ENCODE data around the gene COL24A1. TPM values are rescaled to one million over a fixed set of nuclear protein-coding genes. Genes with fewer than 3 reads are reported as not detected.

COL24A1 gene
- total RNA-seq, 1 donor from 2014 or later, result not detected

DNA sequence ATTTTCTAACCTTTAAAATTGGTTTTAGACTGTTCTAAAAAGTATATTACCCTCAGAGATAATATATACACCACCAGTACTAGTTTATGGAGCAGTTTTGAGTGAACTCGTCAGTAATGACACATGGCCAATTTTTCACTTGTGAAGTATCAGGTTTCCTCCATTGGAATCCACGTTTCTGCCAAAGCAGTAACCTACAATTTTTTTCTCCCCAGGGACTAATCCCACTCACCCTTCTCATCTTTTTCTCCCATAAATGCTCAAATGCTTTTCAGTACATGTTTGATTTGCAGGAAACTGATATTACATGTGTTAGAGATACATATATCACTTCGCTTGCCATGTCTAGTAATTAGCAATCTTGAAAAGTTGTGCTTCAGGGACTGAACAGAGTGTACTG is 94.1 kb downstream of the COL24A1 start:
- Mint-ChIP-seq H3K4me1 (ENCODE audit: low read depth) (no peaks in the 10 kb centered on the region), H3K4me3 (ENCODE audit: low read depth) (no peak overlapping the region), H3K9me3 (no peaks in the 10 kb centered on the region), H3K27ac (no peak overlapping the region), H3K36me3 (ENCODE audit: low read depth) (no peaks in the 10 kb centered on the region), H3K27me3 (ENCODE audit: low read depth) (no peaks in the 10 kb centered on the region)
- intact Hi-C loops (cut with micrococcal nuclease), result no loop called here
- no peak for DNase-seq (ENCODE audit: low spot score)

DNA sequence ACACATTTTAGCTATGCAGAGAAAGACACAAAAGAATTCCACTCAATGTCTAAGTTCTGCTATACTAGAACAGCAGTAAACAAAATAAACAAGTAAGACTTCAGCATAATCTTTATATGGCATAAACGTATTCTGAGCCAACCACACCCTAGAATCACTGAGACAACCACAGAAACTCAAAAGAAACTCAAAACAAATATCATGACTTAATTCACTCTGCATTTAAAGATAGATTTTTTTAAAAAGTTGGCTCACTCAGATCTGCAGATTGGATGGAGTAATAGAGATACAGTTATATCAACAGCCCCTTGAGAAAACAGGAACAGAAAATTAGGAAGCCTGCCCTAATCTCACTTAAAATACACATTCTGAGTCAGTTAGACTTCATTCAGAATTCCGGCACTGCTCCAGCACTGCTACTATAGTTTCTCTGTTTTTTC is 95.0 kb downstream of the COL24A1 start:
- no peak overlapping the region for H3K27ac Mint-ChIP-seq
- no peak for DNase-seq (ENCODE audit: low spot score)
- H3K9me3 Mint-ChIP-seq, result no peaks in the 10 kb centered on the region
- H3K4me3 Mint-ChIP-seq (ENCODE audit: low read depth), result no peak overlapping the region
- H3K36me3 Mint-ChIP-seq (ENCODE audit: low read depth), result no peaks in the 10 kb centered on the region
- H3K27me3 Mint-ChIP-seq (ENCODE audit: low read depth), result no peaks in the 10 kb centered on the region
- intact Hi-C loops (cut with micrococcal nuclease), result no loop called here
- H3K4me1 Mint-ChIP-seq (ENCODE audit: low read depth), result no peaks in the 10 kb centered on the region

DNA sequence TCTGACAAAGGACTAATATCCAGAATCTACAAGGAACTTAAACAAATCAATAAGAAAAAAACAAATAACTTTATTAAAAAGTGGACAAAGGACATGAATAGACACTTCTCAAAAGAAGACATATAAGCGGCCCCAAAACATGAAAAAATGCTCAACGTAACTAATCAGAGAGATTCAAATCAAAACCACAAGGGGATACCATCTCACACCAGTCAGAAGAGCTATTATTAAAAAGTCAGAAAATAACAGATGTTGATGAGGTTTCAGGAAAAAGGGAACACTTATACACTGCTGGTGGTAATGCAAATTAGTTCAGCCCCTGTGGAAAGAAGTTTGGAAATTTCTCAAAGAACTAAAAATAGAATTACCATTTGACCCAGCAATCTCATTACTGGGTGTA is 102.2 kb downstream of the COL24A1 start:
- DNase-seq (ENCODE audit: low spot score), result no peak
- H3K27me3 Mint-ChIP-seq (ENCODE audit: low read depth), result no peaks in the 10 kb centered on the region
- no peak overlapping the region for H3K4me3 Mint-ChIP-seq (ENCODE audit: low read depth)
- no peaks in the 10 kb centered on the region for H3K9me3 Mint-ChIP-seq
- no peaks in the 10 kb centered on the region for H3K36me3 Mint-ChIP-seq (ENCODE audit: low read depth)
- H3K4me1 Mint-ChIP-seq (ENCODE audit: low read depth), result no peaks in the 10 kb centered on the region
- H3K27ac Mint-ChIP-seq, result no peak overlapping the region
- intact Hi-C loops (cut with micrococcal nuclease), result no loop called here

DNA sequence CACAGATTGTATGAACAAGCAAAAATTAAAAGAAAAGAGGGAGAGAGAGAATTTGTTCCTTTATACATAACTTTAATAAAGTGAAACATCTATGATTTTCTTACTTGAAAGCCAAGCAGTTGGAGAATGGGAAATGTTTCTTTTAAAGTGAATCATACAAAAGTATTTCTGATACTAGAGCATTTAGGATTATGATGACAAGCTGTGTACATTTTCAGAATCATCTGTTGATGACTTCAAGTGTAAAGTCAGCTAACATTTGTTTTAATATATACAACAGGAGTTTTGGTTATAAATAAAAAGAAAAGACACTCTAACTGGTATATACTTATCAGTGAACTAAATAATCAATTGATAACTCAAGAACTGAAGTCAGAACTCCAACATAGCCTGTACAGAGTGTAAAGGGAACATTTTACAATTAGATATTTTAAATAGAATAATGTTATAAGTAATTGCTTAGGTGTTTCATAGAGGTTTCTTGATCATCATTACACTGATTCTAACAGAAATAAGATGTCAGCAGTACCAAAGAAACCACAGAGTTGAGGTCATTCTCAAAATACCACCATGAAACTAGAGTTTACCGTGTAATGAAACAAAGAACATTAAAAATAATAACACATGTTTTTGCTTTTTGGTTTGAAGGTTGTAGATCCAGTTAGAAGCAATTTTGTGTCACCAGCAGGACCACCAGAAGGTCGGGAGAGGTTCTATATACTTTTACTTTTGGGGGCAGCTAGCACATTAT is 103.4 kb downstream of the COL24A1 start:
- intact Hi-C loops (cut with micrococcal nuclease), result no loop called here
- Mint-ChIP-seq H3K4me3 (ENCODE audit: low read depth) (no peak overlapping the region), H3K27ac (no peak overlapping the region), H3K4me1 (ENCODE audit: low read depth) (no peaks in the 10 kb centered on the region), H3K27me3 (ENCODE audit: low read depth) (no peaks in the 10 kb centered on the region), H3K36me3 (ENCODE audit: low read depth) (no peaks in the 10 kb centered on the region), H3K9me3 (no peaks in the 10 kb centered on the region)
- no peak for DNase-seq (ENCODE audit: low spot score)

DNA sequence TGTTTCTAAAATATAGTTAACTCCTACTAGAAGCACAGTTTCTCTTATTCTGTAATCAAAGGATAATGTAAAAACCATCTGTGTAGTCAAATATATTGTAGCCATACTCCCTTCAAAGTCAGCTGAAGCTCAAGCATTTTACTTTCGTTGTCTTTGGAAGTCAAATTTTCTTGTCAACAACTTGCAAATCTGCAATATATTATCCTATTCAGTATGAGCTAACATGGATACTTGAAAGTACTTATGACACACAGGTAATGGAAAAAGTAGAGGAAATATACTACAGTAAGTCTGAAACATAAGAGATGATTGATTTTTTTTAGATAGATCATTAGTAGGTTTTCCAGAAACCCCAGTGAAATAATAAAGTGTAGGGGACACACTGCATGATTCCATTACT is 121.5 kb downstream of the COL24A1 start:
- Mint-ChIP-seq H3K4me1 (ENCODE audit: low read depth) (no peaks in the 10 kb centered on the region), H3K36me3 (ENCODE audit: low read depth) (no peaks in the 10 kb centered on the region), H3K27ac (no peak overlapping the region), H3K27me3 (ENCODE audit: low read depth) (peaks cover 2% of the 10 kb centered on the region), H3K9me3 (no peaks in the 10 kb centered on the region), H3K4me3 (ENCODE audit: low read depth) (no peak overlapping the region)
- intact Hi-C loops (cut with micrococcal nuclease), result no loop called here
- DNase-seq (ENCODE audit: low spot score), result no peak

DNA sequence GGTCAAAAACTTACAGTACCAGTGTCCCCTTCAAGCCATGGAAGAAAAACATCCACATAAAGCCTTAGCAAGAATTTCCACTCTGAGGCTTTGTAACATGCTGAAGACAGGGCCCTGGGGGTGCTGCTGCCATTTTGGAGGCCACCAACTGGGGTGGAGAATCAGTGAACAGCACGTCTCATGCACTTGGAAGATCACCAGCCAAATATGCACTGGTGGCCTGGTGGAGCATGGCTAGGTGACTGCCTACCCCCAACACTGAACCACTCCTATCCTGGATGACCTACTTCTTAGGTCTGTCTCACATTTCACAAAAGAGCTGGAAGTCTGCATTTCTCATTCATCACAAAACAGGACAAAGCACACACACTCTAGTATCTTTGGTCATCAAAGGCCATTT is 126.4 kb downstream of the COL24A1 start:
- H3K9me3 Mint-ChIP-seq, result no peaks in the 10 kb centered on the region
- intact Hi-C loops (cut with micrococcal nuclease), result no loop called here
- DNase-seq (ENCODE audit: low spot score), result no peak
- H3K4me3 Mint-ChIP-seq (ENCODE audit: low read depth), result no peak overlapping the region
- no peaks in the 10 kb centered on the region for H3K4me1 Mint-ChIP-seq (ENCODE audit: low read depth)
- H3K27ac Mint-ChIP-seq, result no peak overlapping the region
- peaks cover 2% of the 10 kb centered on the region for H3K27me3 Mint-ChIP-seq (ENCODE audit: low read depth)
- H3K36me3 Mint-ChIP-seq (ENCODE audit: low read depth), result no peaks in the 10 kb centered on the region

DNA sequence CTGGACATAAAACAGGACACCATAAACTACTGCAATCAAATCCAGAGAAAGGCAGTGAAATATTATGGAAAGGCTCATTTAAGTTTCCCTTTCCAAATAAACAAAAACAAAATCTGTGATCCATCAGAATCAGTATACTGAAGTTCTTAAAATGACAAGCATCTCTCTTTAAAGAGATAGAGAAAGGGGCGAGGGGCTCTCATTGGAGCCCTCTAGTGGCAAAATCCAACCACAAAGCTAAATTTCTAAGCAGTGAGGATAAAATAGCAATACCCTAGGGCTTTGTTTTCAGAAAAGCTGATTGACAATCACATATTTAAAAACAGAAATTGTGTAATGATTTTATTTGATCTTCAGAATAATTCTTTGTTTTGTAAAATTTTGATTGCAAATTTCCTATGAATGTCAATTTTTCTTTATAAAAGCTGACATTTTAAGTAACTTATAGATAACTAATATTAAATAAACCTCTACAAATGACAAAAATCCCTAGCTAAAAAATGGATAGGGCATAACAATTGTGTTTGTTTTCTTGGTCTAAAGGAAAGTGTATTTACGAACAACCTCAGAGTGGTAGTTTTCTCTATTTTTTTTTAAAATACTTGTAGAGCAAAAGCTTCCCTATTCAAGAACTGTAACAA is 138.2 kb downstream of the COL24A1 start:
- Mint-ChIP-seq H3K9me3 (no peaks in the 10 kb centered on the region), H3K27ac (no peak overlapping the region), H3K27me3 (ENCODE audit: low read depth) (no peaks in the 10 kb centered on the region), H3K4me1 (ENCODE audit: low read depth) (no peaks in the 10 kb centered on the region), H3K36me3 (ENCODE audit: low read depth) (no peaks in the 10 kb centered on the region), H3K4me3 (ENCODE audit: low read depth) (no peak overlapping the region)
- intact Hi-C loops (cut with micrococcal nuclease), result no loop called here
- DNase-seq (ENCODE audit: low spot score), result no peak

DNA sequence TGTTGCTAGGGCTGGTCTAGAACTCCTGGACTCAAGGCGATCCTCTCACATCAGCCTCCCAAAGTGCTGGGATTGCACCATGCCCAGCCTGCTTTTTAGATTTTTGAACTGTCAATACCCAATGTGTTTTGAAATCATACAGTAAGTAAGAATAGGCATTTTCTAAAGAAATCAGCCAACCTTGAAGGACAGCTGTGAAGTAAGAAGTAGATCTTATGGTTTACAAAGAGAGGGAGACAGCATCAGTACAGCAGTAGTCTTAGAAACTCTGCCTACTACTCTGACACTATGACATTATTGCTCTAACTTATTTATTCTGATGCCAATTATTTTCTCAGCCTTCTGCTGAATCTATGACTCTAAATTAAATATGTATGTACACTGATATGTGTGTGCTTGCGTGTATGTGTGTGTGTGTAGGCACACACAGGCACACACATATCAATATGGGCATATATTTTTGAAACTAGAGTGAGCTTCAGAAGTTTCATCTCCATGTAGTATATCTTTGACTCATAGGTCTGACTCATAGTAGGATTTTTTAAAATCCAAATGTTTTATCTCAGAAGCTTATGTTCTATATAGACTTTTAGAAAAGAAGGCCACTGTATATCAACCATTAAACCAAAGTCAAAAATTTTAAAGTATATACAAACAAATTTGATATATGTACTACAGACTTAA is 140.4 kb downstream of the COL24A1 start:
- H3K36me3 Mint-ChIP-seq (ENCODE audit: low read depth), result no peaks in the 10 kb centered on the region
- no peak overlapping the region for H3K4me3 Mint-ChIP-seq (ENCODE audit: low read depth)
- intact Hi-C loops (cut with micrococcal nuclease), result no loop called here
- DNase-seq (ENCODE audit: low spot score), result no peak
- H3K4me1 Mint-ChIP-seq (ENCODE audit: low read depth), result no peaks in the 10 kb centered on the region
- no peak overlapping the region for H3K27ac Mint-ChIP-seq
- no peaks in the 10 kb centered on the region for H3K27me3 Mint-ChIP-seq (ENCODE audit: low read depth)
- H3K9me3 Mint-ChIP-seq, result no peaks in the 10 kb centered on the region

DNA sequence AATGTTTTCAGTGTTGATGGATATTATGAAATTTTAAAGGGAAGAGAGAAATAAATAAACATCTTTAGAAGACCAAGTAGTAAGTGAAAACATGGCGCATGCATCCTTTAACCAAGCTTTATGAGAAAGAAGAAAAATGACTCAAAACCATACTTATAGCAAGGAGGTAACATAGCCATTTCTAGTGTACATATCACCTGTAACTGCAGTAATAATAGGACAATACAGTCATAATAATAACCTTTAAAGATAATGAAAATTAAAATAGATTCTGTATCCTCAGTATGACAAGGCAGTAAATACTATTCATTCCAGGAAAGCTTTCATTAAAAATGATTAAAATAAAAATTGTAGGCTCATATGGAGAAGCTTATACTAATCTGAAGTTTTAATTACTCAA is 141.2 kb downstream of the COL24A1 start:
- intact Hi-C loops (cut with micrococcal nuclease), result no loop called here
- DNase-seq (ENCODE audit: low spot score), result no peak
- H3K4me3 Mint-ChIP-seq (ENCODE audit: low read depth), result no peak overlapping the region
- H3K27me3 Mint-ChIP-seq (ENCODE audit: low read depth), result no peaks in the 10 kb centered on the region
- no peaks in the 10 kb centered on the region for H3K36me3 Mint-ChIP-seq (ENCODE audit: low read depth)
- no peaks in the 10 kb centered on the region for H3K4me1 Mint-ChIP-seq (ENCODE audit: low read depth)
- no peak overlapping the region for H3K27ac Mint-ChIP-seq
- H3K9me3 Mint-ChIP-seq, result no peaks in the 10 kb centered on the region

DNA sequence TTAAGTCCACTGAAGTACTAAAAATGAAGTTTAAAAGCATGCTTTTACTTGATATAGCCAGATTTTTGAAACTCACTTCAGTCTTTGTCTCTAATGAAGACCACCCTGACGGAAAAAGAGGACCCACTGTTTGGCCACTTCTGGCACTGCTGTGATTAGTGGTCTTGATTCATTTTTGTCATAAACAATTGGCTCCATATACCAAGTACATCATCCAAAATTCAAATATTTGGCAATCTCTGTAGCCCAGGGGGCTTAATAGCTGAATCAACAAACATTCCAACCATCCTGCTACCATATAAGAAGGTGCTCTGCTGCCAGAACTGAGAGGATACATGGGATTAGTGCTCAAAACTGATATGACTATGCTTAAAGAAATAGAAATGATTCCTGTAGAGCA is 156.0 kb downstream of the COL24A1 start:
- DNase-seq (ENCODE audit: low spot score), result no peak
- no peaks in the 10 kb centered on the region for H3K4me1 Mint-ChIP-seq (ENCODE audit: low read depth)
- no peaks in the 10 kb centered on the region for H3K27me3 Mint-ChIP-seq (ENCODE audit: low read depth)
- H3K36me3 Mint-ChIP-seq (ENCODE audit: low read depth), result no peaks in the 10 kb centered on the region
- no peak overlapping the region for H3K4me3 Mint-ChIP-seq (ENCODE audit: low read depth)
- intact Hi-C loops (cut with micrococcal nuclease), result no loop called here
- no peak overlapping the region for H3K27ac Mint-ChIP-seq
- peaks cover 6% of the 10 kb centered on the region for H3K9me3 Mint-ChIP-seq

DNA sequence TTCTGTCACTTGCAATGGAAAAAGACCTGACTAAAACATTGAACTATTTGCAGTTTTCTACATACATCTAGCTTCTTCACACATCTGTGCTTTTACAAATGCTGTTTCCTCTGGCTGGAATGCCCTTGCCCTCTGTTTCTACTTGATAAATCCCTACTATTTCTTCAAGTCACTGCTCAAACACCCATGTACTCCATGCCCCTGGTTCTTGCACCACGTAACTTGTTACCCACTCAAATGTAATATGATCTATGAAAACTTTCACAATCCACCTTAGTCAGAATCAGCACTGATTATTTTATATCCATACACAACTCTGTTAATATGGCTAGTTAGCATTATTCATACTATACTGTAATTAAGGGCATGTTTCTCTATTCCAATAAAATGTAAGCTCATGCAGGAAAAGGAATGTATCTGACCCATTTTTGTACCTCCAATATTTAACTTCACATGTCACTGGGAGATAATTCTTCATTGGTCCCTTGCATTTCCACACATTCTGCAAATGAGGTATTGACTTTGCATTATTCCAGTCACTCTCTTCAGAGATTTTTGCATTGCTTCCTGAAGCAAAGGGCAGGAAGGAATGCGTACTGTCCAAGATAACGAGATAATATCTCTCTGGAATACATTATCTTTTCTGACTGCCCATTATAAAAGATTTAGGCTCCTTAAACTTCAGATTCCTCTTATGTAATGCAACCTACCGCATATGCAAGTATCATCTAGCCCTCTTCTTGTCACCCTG is 158.3 kb downstream of the COL24A1 start:
- H3K36me3 Mint-ChIP-seq (ENCODE audit: low read depth), result no peaks in the 10 kb centered on the region
- intact Hi-C loops (cut with micrococcal nuclease), result no loop called here
- no peak overlapping the region for H3K4me3 Mint-ChIP-seq (ENCODE audit: low read depth)
- H3K27me3 Mint-ChIP-seq (ENCODE audit: low read depth), result no peaks in the 10 kb centered on the region
- peaks cover under 1% of the 10 kb centered on the region for H3K9me3 Mint-ChIP-seq
- H3K4me1 Mint-ChIP-seq (ENCODE audit: low read depth), result no peaks in the 10 kb centered on the region
- DNase-seq (ENCODE audit: low spot score), result no peak
- no peak overlapping the region for H3K27ac Mint-ChIP-seq

DNA sequence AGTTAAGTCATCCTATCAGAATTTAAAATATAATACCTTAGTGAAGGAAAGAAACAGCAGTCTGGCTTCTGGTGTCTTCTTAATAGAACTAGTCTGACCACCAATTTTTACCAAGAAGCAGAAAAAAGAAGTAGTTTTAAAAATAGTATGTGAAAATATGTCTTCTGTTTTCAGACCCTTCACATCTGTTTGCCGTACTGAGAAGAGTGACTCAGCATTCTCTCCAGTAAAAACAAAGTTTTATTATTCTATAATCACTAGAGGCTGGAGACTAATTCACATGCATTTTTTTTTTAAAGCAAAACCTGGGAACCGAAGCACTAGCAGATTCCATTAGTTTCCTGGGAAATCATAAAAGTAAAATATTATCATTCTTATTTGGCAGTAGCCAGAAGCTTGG is 163.8 kb downstream of the COL24A1 start:
- no peak for DNase-seq (ENCODE audit: low spot score)
- Mint-ChIP-seq H3K27me3 (ENCODE audit: low read depth) (no peaks in the 10 kb centered on the region), H3K4me3 (ENCODE audit: low read depth) (no peak overlapping the region), H3K4me1 (ENCODE audit: low read depth) (no peaks in the 10 kb centered on the region), H3K36me3 (ENCODE audit: low read depth) (no peaks in the 10 kb centered on the region), H3K9me3 (no peaks in the 10 kb centered on the region), H3K27ac (no peak overlapping the region)
- intact Hi-C loops (cut with micrococcal nuclease), result no loop called here

DNA sequence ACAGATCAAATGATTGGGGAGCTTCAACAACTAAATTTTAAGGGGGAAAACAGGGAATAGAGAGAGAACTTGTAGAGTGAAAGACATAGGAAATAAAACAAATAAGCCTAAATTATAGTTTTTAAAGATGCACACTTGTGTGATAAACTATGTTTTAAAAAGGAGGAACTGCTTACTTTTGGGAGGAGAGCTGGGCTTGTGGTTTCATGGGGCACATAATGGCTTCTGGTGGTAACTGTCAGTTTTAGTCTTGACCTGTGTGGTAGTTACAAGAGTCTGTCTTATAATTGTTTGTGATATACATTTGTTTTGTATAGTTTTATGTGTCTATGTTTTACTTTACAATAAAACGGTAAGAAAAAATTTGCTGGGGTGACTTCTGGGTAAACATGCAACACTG is 165.3 kb downstream of the COL24A1 start:
- no peak overlapping the region for H3K4me3 Mint-ChIP-seq (ENCODE audit: low read depth)
- no peaks in the 10 kb centered on the region for H3K36me3 Mint-ChIP-seq (ENCODE audit: low read depth)
- no peaks in the 10 kb centered on the region for H3K9me3 Mint-ChIP-seq
- no peak overlapping the region for H3K27ac Mint-ChIP-seq
- no peak for DNase-seq (ENCODE audit: low spot score)
- no peaks in the 10 kb centered on the region for H3K4me1 Mint-ChIP-seq (ENCODE audit: low read depth)
- no peaks in the 10 kb centered on the region for H3K27me3 Mint-ChIP-seq (ENCODE audit: low read depth)
- intact Hi-C loops (cut with micrococcal nuclease), result no loop called here

Measured in activated T-helper 2 cell treated with anti-CD3 and anti-CD28 coated beads, Interferon-gamma antibody, Interleukin-2, Interleukin-4, amounts not matched to agents 10 μg/mL and 5 μg/mL and 100 μg/mL, durations not matched to agents 14 hours and 24 hours and 36 hours (primary cell).